Measurements from ENCODE around the gene LRRTM4. TPM values are rescaled to one million over a fixed set of nuclear protein-coding genes. Genes with fewer than 3 reads are reported as not detected.

Gene LRRTM4
- total and polyA plus RNA-seq, 4 donors = 0.52 to 2.7 TPM; not detected in 2

DNA sequence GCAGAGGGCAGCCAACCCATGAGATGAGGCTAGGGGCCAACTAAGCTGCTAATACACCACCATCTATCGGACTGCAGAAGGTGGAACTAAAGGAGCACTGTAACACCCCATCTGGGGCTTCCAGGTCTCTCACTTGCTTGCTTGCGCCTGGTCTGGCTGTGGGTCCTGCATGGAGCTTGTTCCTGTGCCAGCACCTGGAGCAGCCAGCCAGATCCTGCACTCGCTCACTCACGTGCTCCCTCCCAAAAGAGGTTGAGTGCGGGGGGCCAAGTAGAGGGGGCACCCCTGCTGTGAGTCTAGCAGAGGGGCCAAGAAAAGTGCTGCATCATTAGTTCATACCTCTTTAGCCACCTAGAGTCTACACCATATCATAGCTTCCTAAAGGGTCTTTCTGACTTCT is 250.9 kb downstream of the LRRTM4 start:
- DNase-seq = no peak
- H3K4me1 ChIP-seq (ENCODE audit: control insufficient read depth in 1 of 2, insufficient read depth in 2 of 2, low read length in 2 of 2) = no peaks in the 10 kb centered on the region
- ATAC-seq (ENCODE audit: low FRiP score) = no peak
- no peaks in the 10 kb centered on the region for H3K9me3 ChIP-seq (ENCODE audit: control insufficient read depth, low read length)
- no peak overlapping the region for H3K4me3 ChIP-seq (ENCODE audit: low read length in 2 of 2)
- 91 to 94% methylated on average over 5 of the region's 5 CpGs for WGBS, 2 donors
- H3K36me3 ChIP-seq (ENCODE audit: control insufficient read depth in 1 of 2, insufficient read depth in 2 of 2, low read length in 1 of 2) = no peaks in the 10 kb centered on the region
- no peaks in the 10 kb centered on the region for H3K27me3 ChIP-seq (ENCODE audit: control insufficient read depth in 1 of 2, insufficient read depth in 2 of 2, low read length in 1 of 2)
- no peak overlapping the region for H3K27ac ChIP-seq (ENCODE audit: low read depth in 1 of 2, low read length in 2 of 2)
- intact Hi-C loops (cut with DNase I) = no loop called here

DNA sequence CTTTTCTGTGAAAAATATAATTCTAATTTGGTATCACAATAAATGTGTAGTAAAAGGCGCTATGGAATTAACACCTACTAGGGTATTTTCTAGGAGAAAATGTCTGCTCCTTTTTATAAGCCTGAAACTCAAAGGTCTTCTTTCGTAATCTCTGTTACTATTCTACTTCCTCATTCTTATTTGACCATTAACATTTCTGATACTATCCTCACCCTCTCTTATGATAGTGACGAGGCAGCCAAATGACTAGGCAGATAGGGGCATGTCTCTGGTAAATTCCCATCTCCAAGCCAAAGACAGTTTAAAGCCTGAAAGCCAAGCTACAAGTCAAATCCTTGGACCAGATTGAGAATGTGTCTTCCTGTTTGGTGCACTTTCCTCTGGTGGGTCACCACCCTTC is 251.7 kb downstream of the LRRTM4 start:
- Histone ChIP-seq H3K4me1 (ENCODE audit: control insufficient read depth in 1 of 2, insufficient read depth in 2 of 2, low read length in 2 of 2) (no peaks in the 10 kb centered on the region), H3K4me3 (ENCODE audit: low read length in 2 of 2) (no peak overlapping the region), H3K9me3 (ENCODE audit: control insufficient read depth, low read length) (no peaks in the 10 kb centered on the region), H3K36me3 (ENCODE audit: control insufficient read depth in 1 of 2, insufficient read depth in 2 of 2, low read length in 1 of 2) (no peaks in the 10 kb centered on the region), H3K27ac (ENCODE audit: low read depth in 1 of 2, low read length in 2 of 2) (no peak overlapping the region), H3K27me3 (ENCODE audit: control insufficient read depth in 1 of 2, insufficient read depth in 2 of 2, low read length in 1 of 2) (no peaks in the 10 kb centered on the region)
- no peak for ATAC-seq (ENCODE audit: low FRiP score)
- DNase-seq = no peak
- 86 to 88% methylated on average over 3 of the region's 3 CpGs for WGBS, 2 donors
- intact Hi-C loops (cut with DNase I) = no loop called here

DNA sequence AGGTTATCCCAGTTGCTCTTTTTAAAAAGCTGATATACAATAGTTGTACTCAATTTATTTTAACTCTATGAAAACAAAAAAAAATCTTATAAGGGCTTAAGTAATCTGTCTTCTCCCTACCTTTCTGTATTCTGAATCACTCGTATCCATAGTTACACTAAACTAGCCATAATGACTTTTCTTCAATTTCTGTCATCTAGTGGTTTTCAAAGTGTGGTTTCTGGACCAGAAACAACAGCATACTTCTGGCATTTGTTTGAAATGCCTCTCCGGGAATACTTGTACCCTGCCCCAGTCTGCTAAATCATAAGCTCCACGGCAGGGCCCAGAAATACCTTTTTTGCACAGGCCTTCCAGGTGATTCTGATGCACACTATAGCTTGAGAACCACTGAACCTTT is 253.6 kb downstream of the LRRTM4 start:
- intact Hi-C loops (cut with DNase I) = no loop called here
- DNase-seq (no peak), ATAC-seq (ENCODE audit: low FRiP score) (no peak)
- no peaks in the 10 kb centered on the region for H3K9me3 ChIP-seq (ENCODE audit: control insufficient read depth, low read length)
- no peak overlapping the region for H3K27ac ChIP-seq (ENCODE audit: low read depth in 1 of 2, low read length in 2 of 2)
- WGBS, 2 donors = 64 to 65% methylated on average over 3 of the region's 3 CpGs
- no peaks in the 10 kb centered on the region for H3K36me3 ChIP-seq (ENCODE audit: control insufficient read depth in 1 of 2, insufficient read depth in 2 of 2, low read length in 1 of 2)
- H3K4me3 ChIP-seq (ENCODE audit: low read length in 2 of 2) = no peak overlapping the region
- H3K4me1 ChIP-seq (ENCODE audit: control insufficient read depth in 1 of 2, insufficient read depth in 2 of 2, low read length in 2 of 2) = no peaks in the 10 kb centered on the region
- H3K27me3 ChIP-seq (ENCODE audit: control insufficient read depth in 1 of 2, insufficient read depth in 2 of 2, low read length in 1 of 2) = no peaks in the 10 kb centered on the region

DNA sequence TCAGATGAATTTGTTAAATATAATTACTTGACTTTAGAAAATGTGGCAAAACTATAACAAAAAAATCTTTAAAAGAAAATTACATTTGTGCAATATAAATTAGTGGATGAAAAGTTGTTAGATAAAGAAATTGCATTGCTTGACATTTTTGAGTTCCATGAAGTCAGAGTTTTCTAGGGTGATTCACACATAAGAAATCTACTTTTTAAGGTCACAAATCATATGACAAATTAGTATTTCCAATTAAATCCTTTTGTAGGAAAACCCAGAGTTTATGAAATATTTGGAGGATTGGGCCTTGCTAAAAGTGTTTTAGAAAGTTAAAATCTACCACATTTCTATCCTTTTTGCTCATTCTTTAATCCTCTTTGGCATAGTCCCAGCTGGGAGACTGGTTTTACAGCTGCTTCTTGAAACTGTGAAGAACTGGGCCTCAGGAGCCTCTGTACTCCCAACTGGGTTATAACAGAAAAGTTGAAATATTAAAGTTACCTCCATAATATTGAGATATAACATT is 289.2 kb downstream of the LRRTM4 start:
- intact Hi-C loops (cut with DNase I) = no loop called here
- no peaks in the 10 kb centered on the region for H3K36me3 ChIP-seq (ENCODE audit: control insufficient read depth in 1 of 2, insufficient read depth in 2 of 2, low read length in 1 of 2)
- H3K27me3 ChIP-seq (ENCODE audit: control insufficient read depth in 1 of 2, insufficient read depth in 2 of 2, low read length in 1 of 2) = no peaks in the 10 kb centered on the region
- H3K4me1 ChIP-seq (ENCODE audit: control insufficient read depth in 1 of 2, insufficient read depth in 2 of 2, low read length in 2 of 2) = no peaks in the 10 kb centered on the region
- no peak for ATAC-seq (ENCODE audit: low FRiP score)
- no peak for DNase-seq
- H3K9me3 ChIP-seq (ENCODE audit: control insufficient read depth, low read length) = peaks cover 2% of the 10 kb centered on the region
- no peak overlapping the region for H3K27ac ChIP-seq (ENCODE audit: low read depth in 1 of 2, low read length in 2 of 2)
- H3K4me3 ChIP-seq (ENCODE audit: low read length in 2 of 2) = no peak overlapping the region

DNA sequence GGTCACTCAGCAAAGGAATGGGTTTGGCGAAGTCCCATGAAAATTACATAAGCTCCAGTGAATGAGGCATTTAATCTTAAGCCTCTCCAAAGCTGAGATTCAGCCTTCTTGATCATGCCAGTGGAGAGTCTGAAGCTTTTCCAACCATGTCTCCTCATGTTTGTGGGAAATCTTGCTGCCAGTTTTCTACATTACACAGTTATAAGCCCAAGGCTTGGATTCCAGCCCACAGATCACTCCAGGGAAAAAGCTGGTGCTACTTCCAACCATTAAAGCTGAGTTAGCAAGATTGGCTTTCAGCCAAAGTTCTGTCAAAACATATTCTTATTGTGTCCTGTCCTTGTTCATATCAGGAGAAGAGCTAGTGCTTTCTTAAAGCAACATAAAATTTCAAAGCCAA is 293.8 kb downstream of the LRRTM4 start:
- Histone ChIP-seq H3K9me3 (ENCODE audit: control insufficient read depth, low read length) (peaks cover 2% of the 10 kb centered on the region), H3K27ac (ENCODE audit: low read depth in 1 of 2, low read length in 2 of 2) (no peak overlapping the region), H3K36me3 (ENCODE audit: control insufficient read depth in 1 of 2, insufficient read depth in 2 of 2, low read length in 1 of 2) (no peaks in the 10 kb centered on the region), H3K27me3 (ENCODE audit: control insufficient read depth in 1 of 2, insufficient read depth in 2 of 2, low read length in 1 of 2) (no peaks in the 10 kb centered on the region), H3K4me3 (ENCODE audit: low read length in 2 of 2) (no peak overlapping the region), H3K4me1 (ENCODE audit: control insufficient read depth in 1 of 2, insufficient read depth in 2 of 2, low read length in 2 of 2) (no peaks in the 10 kb centered on the region)
- no peak for ATAC-seq (ENCODE audit: low FRiP score)
- DNase-seq = no peak
- intact Hi-C loops (cut with DNase I) = no loop called here
- WGBS, 2 donors = 11 to 18% methylated on average over 1 of the region's 1 CpG

DNA sequence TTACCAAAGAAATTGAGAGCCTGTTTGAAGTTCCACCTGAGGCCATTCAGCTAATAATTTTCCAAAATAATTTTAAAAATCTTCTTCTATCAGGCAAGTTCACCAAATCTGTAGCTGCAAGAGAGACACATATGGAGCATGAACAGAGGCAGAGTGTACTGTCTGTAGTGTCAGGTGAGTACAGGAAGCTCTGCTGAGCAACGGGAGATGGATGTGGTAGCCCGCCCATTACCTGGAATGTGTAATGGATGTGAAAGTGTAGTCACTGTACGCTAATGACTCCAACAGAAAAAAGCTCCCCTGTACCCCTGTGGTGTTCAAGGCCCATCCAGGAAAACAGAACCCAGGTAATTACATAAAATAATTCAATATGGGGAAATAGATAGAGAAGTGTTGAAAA is 311.5 kb downstream of the LRRTM4 start:
- Histone ChIP-seq H3K36me3 (ENCODE audit: control insufficient read depth in 1 of 2, insufficient read depth in 2 of 2, low read length in 1 of 2) (no peaks in the 10 kb centered on the region), H3K4me3 (ENCODE audit: low read length in 2 of 2) (no peak overlapping the region), H3K4me1 (ENCODE audit: control insufficient read depth in 1 of 2, insufficient read depth in 2 of 2, low read length in 2 of 2) (no peaks in the 10 kb centered on the region), H3K27ac (ENCODE audit: low read depth in 1 of 2, low read length in 2 of 2) (no peak overlapping the region), H3K9me3 (ENCODE audit: control insufficient read depth, low read length) (no peaks in the 10 kb centered on the region), H3K27me3 (ENCODE audit: control insufficient read depth in 1 of 2, insufficient read depth in 2 of 2, low read length in 1 of 2) (peaks cover 0 to 2% of the 10 kb centered on the region in 2 donors)
- no peak for ATAC-seq (ENCODE audit: low FRiP score)
- intact Hi-C loops (cut with DNase I) = no loop called here
- 90 to 91% methylated on average over 3 of the region's 3 CpGs for WGBS, 2 donors
- no peak for DNase-seq

DNA sequence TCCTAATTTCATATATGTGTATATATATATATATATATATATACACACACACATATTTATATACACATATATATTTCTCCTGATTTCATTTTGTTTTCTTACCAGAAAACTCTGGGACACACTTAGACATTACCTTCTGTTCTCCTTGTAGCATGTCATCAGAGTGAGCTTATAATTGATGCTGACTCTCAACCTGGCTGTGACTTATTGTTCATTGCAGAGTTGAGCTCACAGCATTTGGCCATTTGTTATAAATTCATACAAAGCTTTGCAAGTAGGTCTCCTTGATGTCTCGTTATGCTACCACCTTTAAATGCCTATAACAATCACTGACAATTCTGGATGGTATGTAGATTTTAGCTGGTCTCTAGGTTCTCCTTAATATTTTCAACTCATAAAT is 314.8 kb downstream of the LRRTM4 start:
- Histone ChIP-seq H3K27me3 (ENCODE audit: control insufficient read depth in 1 of 2, insufficient read depth in 2 of 2, low read length in 1 of 2) (no peaks in the 10 kb centered on the region), H3K36me3 (ENCODE audit: control insufficient read depth in 1 of 2, insufficient read depth in 2 of 2, low read length in 1 of 2) (no peaks in the 10 kb centered on the region), H3K4me1 (ENCODE audit: control insufficient read depth in 1 of 2, insufficient read depth in 2 of 2, low read length in 2 of 2) (no peaks in the 10 kb centered on the region), H3K9me3 (ENCODE audit: control insufficient read depth, low read length) (no peaks in the 10 kb centered on the region), H3K27ac (ENCODE audit: low read depth in 1 of 2, low read length in 2 of 2) (no peak overlapping the region), H3K4me3 (ENCODE audit: low read length in 2 of 2) (no peak overlapping the region)
- 90 to 92% methylated on average over 1 of the region's 1 CpG for WGBS, 2 donors
- no peak for DNase-seq
- intact Hi-C loops (cut with DNase I) = no loop called here
- no peak for ATAC-seq (ENCODE audit: low FRiP score)

DNA sequence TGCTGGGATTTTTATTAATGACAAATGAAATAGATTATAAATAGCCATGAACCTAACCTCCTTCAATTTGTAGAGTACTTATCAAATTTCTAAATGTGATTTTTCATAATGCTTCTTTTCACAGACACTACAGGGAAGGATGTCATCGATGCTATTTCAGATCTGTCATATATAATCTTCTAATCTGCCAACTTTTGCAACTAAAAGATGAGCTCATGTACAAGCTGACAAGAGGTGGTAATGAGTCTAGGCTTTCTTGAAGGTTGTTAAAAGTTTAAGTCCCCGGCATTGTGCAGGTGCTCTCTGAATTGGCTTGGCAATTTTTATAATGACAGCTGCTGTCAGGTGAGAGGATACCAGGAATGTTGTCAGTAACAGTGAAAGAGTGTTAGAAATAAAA is 320.4 kb downstream of the LRRTM4 start:
- no peaks in the 10 kb centered on the region for H3K27me3 ChIP-seq (ENCODE audit: control insufficient read depth in 1 of 2, insufficient read depth in 2 of 2, low read length in 1 of 2)
- DNase-seq = no peak
- WGBS, 2 donors = 93 to 94% methylated on average over 2 of the region's 2 CpGs
- H3K4me3 ChIP-seq (ENCODE audit: low read length in 2 of 2) = no peak overlapping the region
- ATAC-seq (ENCODE audit: low FRiP score) = no peak
- intact Hi-C loops (cut with DNase I) = no loop called here
- no peaks in the 10 kb centered on the region for H3K36me3 ChIP-seq (ENCODE audit: control insufficient read depth in 1 of 2, insufficient read depth in 2 of 2, low read length in 1 of 2)
- no peak overlapping the region for H3K27ac ChIP-seq (ENCODE audit: low read depth in 1 of 2, low read length in 2 of 2)
- no peaks in the 10 kb centered on the region for H3K9me3 ChIP-seq (ENCODE audit: control insufficient read depth, low read length)
- no peaks in the 10 kb centered on the region for H3K4me1 ChIP-seq (ENCODE audit: control insufficient read depth in 1 of 2, insufficient read depth in 2 of 2, low read length in 2 of 2)

DNA sequence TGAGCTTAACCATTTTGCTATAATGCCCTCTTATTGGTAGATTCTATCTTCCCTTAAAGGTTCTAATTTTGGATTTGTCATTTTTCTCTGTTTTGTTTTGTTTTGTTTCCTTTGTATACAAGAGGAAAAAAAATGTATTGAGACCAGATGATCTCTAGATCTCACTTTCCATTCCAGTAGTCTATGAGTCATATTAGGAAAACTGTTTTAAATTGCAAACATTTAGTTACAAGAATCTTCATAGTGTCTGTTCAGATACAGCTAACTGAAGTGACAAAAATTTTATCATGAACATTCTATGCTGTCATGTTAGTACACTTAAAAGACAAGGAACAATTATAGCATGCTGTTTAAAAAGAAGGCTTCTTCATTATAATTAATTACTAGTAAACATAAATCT is 322.8 kb downstream of the LRRTM4 start:
- Histone ChIP-seq H3K4me1 (ENCODE audit: control insufficient read depth in 1 of 2, insufficient read depth in 2 of 2, low read length in 2 of 2) (no peaks in the 10 kb centered on the region), H3K27me3 (ENCODE audit: control insufficient read depth in 1 of 2, insufficient read depth in 2 of 2, low read length in 1 of 2) (no peaks in the 10 kb centered on the region), H3K36me3 (ENCODE audit: control insufficient read depth in 1 of 2, insufficient read depth in 2 of 2, low read length in 1 of 2) (no peaks in the 10 kb centered on the region), H3K27ac (ENCODE audit: low read depth in 1 of 2, low read length in 2 of 2) (no peak overlapping the region), H3K9me3 (ENCODE audit: control insufficient read depth, low read length) (no peaks in the 10 kb centered on the region), H3K4me3 (ENCODE audit: low read length in 2 of 2) (no peak overlapping the region)
- DNase-seq = no peak
- ATAC-seq (ENCODE audit: low FRiP score) = no peak
- intact Hi-C loops (cut with DNase I) = no loop called here

All from aorta (tissue), 5 donors.